AG09319 (cell line): ENCODE results near the gene RANBP17.
A peak's percentile ranks its signal among the peaks of the same experiment; 100 is the strongest.
"Not testable (repeated sequence)": the region's sequence is repeated elsewhere in the genome, so short reads cannot be mapped to it uniquely, and the experiment has no call there.

Experiments
- DNase-seq: peaks from one replicate; pipeline ENCODE4 v3.0.0-alpha.2; 2010; ENCODE audit warnings: low read depth; ENCODE audit errors: extremely low read depth
- CTCF ChIP-seq: IDR thresholded peaks from 2 replicates; pipeline ENCODE4 v1.5.1; 2011; ENCODE audit warnings: low read depth, mild to moderate bottlenecking, inconsistent platforms, low read length, moderate library complexity

RANBP17 gene

GRCh38 chr5:171162165-171162564 lies 300.3 kb downstream of the RANBP17 start:
- DNase-seq, result no peak
- TF ChIP-seq CTCF, result no peak

- DNase-seq, result no peak
- TF ChIP-seq CTCF, result peak; percentile 19
Measured at GRCh38 chr5:171162596-171162995, 300.8 kb downstream of the RANBP17 start.

GRCh38 chr5:171166766-171167165 lies 304.9 kb downstream of the RANBP17 start:
- TF ChIP-seq CTCF, result no peak
- no peak for DNase-seq

GRCh38 chr5:171168171-171168570 lies 306.4 kb downstream of the RANBP17 start:
- no peak for TF ChIP-seq CTCF
- DNase-seq, result no peak

- not testable (repeated sequence) for DNase-seq
Measured at GRCh38 chr5:171174960-171175359, 313.1 kb downstream of the RANBP17 start.

- no peak for DNase-seq
- TF ChIP-seq CTCF, result no peak
Measured at GRCh38 chr5:171175746-171176145, 313.9 kb downstream of the RANBP17 start.

- not testable (repeated sequence) for DNase-seq
Measured at GRCh38 chr5:171178190-171178589, 316.4 kb downstream of the RANBP17 start.

GRCh38 chr5:171188016-171188415 lies 326.2 kb downstream of the RANBP17 start:
- TF ChIP-seq CTCF, result no peak
- DNase-seq, result no peak

- DNase-seq, result no peak
- TF ChIP-seq CTCF, result no peak
Measured at GRCh38 chr5:171189442-171189841, 327.6 kb downstream of the RANBP17 start.
